ENCODE measurements around the gene GPR157.

Gene GPR157

DNA sequence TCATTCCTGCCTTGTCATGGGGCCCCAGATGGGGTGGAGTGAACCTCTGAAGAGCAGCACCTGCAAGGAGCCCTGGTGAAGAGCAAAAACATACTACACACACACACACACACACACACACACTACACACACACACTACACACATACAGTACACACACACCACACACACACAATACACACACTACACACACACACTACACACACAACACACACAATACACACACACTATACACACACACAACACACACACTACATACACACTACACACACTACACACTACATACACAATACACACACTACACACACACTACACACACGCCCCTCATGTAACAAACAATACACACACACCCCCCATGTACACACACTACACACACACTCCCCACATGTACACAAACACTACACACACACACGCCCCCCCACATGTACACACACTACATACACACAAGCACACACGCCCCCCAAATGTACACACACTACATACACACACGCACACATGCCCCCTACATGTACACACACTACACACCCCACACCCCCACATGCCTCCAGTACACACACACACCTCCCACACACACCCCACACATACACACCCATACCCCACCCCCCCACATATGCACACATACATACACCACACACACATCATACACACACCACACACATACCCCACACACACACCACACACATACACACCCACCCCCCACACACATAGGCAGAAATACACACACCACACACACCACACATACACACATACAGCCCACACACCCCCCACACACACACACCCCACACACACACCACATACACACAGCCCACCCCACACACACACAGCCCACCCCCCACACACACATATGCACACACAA lies 68.8 kb downstream of the GPR157 start:
- DNase-seq: no peak

DNA sequence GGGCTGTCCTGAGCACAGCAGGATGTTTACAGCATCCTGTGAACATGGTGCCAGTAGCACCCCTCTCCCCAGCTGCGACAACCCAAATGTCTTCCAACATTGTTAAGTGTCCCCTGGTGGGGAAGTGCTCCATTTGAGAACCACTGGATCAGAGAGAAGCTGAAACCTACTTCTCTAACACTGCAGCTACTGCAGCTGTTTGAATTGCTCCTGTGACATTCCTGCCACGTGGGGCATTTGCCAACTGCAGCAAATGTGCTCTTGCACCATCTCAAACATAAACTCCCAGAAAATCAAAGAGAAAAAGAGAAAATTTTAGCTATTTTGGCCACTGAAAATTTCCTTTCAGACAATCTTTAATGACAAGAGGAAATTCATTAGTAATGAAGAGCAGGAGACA lies 70.4 kb downstream of the GPR157 start:
- DNase-seq: no peak

DNA sequence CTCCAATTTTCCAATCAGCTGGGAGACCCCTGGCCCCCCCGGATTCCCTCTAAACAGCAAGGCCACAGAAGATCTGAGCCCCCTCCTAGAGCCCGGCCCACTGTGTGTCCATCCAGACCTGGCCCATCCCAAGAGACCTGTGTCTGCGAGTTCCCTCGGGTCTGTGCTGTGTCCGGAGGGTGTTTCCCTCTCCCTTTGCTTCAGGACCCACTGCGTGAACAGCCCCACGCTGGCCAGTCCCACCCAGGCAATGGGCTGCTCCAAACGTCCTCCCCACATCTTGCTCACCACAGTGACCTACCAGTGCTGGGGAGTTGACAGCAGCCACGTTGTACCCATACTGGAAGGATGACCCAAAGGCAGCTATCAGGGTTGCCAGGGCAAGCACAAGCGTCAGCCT lies 71.1 kb downstream of the GPR157 start:
- DNase-seq: no peak

DNA sequence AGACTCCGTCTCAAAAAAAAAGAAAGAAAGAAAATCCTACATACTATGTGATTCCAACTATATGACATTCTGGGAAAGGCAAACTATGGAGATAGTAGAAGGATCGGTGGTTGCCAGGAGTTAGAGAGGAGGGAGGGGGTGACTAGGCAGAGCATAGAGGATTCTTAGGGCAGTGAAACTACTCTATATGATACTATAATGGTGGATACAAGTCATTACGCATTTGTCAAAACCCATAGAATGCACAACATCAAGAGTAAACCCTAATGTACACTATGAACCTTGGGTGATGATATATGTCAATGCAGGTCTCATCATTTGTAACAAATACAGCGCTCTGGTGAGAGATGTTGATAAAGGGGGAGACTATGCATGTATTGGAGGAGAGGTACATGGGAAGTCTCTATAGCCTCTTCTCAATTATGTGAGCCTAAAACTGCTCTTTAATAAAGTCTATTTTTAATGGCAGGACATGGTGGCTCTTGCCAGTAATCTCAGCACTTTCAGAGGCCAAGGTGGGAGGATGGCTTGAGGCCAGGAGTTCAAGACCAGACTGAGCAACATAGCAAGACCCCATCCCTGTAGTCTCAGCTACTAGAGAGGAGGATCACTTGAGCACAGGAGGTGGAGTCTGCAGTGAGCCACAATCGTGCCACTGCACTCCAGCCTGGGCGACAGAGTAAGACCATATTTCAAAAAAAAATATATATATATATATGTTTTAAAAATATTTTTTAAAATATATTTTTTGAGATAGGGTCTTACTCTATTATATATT lies 76.4 kb downstream of the GPR157 start:
- no peak for DNase-seq

DNA sequence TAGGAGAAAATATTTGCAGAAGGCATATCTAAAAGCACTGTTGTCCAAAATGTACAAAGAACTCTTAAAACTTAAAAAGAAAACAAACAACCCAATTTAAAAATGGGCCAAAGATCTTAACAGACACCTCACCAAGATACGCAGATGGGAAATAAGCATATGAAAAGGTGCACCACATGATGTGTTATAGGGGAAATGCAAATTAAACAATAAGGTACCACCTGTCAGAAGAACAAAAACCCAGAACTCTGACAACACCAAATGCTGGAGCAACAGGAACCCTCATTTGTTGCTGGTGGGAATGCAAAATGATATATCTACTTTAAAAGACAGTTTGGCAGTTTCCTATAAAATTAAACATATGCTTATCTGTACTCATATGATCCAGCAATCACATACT lies 77.5 kb downstream of the GPR157 start:
- no peak for DNase-seq

DNA sequence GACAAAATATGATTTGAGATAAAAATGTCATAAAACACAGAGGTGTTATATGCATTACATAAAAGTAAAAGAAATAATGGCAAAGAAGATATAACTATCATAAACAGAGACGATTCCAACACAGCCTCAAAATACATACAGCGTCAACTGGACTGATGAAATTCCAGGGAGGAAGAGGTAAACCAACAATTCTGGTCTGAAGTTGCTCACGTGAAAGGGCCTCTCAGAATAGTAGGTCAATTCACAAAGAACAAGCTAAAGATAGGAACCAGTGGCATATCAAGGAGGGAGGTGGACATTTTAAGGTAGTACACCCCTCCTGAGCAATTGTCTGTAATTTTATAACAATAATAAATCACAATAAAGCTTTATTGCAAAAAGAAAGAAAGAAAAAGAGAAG lies 78.1 kb downstream of the GPR157 start:
- DNase-seq: no peak

Data from T-helper 1 cell (primary cell).